ENCODE data around the gene FCHSD2.

DNA sequence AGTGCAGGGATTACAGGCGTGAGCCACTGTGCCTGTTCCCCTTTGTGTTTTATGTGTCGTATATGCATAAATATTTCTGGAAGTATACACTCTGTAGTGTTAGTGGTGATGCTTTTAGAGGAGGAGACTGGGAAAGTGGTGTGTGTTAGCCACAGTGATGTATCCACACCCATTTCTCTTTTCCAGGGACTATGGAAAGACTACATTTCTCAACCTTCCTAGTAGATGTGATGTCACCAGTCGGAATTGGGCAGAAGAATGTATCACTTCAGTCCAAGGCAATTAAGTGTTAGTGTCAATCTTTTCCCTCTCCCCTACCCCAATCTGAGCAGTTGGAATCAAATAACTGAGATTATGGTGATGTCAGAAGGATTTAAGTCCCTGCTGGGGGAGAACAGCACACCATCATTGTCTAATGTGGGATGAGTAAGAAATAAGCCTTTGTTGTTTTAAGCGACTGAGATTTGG is 333.8 kb downstream of the FCHSD2 start:
- TF ChIP-seq, protein P1, sequence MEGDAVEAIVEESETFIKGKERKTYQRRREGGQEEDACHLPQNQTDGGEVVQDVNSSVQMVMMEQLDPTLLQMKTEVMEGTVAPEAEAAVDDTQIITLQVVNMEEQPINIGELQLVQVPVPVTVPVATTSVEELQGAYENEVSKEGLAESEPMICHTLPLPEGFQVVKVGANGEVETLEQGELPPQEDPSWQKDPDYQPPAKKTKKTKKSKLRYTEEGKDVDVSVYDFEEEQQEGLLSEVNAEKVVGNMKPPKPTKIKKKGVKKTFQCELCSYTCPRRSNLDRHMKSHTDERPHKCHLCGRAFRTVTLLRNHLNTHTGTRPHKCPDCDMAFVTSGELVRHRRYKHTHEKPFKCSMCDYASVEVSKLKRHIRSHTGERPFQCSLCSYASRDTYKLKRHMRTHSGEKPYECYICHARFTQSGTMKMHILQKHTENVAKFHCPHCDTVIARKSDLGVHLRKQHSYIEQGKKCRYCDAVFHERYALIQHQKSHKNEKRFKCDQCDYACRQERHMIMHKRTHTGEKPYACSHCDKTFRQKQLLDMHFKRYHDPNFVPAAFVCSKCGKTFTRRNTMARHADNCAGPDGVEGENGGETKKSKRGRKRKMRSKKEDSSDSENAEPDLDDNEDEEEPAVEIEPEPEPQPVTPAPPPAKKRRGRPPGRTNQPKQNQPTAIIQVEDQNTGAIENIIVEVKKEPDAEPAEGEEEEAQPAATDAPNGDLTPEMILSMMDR (IDR thresholded peaks at IDR 0.05; ENCODE audit: low read depth, low read length, missing input control) = no peak
- TF ChIP-seq HNF4G (IDR thresholded peaks at IDR 0.05) = no peak
- TF ChIP-seq, protein P2, sequence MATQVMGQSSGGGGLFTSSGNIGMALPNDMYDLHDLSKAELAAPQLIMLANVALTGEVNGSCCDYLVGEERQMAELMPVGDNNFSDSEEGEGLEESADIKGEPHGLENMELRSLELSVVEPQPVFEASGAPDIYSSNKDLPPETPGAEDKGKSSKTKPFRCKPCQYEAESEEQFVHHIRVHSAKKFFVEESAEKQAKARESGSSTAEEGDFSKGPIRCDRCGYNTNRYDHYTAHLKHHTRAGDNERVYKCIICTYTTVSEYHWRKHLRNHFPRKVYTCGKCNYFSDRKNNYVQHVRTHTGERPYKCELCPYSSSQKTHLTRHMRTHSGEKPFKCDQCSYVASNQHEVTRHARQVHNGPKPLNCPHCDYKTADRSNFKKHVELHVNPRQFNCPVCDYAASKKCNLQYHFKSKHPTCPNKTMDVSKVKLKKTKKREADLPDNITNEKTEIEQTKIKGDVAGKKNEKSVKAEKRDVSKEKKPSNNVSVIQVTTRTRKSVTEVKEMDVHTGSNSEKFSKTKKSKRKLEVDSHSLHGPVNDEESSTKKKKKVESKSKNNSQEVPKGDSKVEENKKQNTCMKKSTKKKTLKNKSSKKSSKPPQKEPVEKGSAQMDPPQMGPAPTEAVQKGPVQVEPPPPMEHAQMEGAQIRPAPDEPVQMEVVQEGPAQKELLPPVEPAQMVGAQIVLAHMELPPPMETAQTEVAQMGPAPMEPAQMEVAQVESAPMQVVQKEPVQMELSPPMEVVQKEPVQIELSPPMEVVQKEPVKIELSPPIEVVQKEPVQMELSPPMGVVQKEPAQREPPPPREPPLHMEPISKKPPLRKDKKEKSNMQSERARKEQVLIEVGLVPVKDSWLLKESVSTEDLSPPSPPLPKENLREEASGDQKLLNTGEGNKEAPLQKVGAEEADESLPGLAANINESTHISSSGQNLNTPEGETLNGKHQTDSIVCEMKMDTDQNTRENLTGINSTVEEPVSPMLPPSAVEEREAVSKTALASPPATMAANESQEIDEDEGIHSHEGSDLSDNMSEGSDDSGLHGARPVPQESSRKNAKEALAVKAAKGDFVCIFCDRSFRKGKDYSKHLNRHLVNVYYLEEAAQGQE (IDR thresholded peaks at IDR 0.05) = no peak
- no peak for TF ChIP-seq RAD21 (IDR thresholded peaks at IDR 0.05)
- no peak for TF ChIP-seq JUND (IDR thresholded peaks at IDR 0.05)
- no peak for TF ChIP-seq TAF1 (conservative IDR thresholded peaks at IDR 0.05)
- TF ChIP-seq, protein P3, sequence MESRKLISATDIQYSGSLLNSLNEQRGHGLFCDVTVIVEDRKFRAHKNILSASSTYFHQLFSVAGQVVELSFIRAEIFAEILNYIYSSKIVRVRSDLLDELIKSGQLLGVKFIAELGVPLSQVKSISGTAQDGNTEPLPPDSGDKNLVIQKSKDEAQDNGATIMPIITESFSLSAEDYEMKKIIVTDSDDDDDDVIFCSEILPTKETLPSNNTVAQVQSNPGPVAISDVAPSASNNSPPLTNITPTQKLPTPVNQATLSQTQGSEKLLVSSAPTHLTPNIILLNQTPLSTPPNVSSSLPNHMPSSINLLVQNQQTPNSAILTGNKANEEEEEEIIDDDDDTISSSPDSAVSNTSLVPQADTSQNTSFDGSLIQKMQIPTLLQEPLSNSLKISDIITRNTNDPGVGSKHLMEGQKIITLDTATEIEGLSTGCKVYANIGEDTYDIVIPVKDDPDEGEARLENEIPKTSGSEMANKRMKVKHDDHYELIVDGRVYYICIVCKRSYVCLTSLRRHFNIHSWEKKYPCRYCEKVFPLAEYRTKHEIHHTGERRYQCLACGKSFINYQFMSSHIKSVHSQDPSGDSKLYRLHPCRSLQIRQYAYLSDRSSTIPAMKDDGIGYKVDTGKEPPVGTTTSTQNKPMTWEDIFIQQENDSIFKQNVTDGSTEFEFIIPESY (IDR thresholded peaks at IDR 0.05) = no peak
- no peak for TF ChIP-seq GABPA (IDR thresholded peaks at IDR 0.05 in 1 of 2, conservative IDR thresholded peaks at IDR 0.05 in 1 of 2)

Data from liver (tissue), 3 donors.